AG09319 (cell line): Measurements from ENCODE around the gene AREL1.

Source experiments
- DNase-seq: peaks from one replicate; pipeline ENCODE4 v3.0.0-alpha.2; 2010; ENCODE audit warnings: low read depth; ENCODE audit errors: extremely low read depth
- TF ChIP-seq, protein P1 (sequence below): IDR thresholded peaks from 2 replicates; pipeline ENCODE4 v1.5.1; 2011; ENCODE audit warnings: low read depth, mild to moderate bottlenecking, inconsistent platforms, low read length, moderate library complexity

AREL1 gene

DNA sequence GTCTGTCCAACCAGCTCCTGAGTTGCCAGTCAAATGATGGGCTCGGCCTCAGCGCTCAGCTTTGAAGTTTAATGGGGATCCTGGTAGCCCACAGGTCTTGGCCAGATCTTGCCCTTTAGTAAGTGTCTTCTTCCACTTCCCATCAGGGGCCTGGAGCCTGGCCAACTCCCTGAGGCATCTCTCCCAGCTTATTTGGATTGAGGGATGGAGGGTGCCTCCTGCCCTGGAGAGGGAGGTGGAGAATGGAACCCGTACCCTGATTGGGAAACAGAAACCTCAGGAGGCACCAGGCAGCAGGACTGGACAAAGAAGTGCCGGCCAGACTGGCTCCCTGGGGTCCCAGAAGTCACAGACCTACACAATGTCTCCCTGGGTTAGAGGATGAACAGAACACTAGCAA, 60.3 kb downstream of the AREL1 start:
- DNase-seq, result no peak
- TF ChIP-seq, protein P1, sequence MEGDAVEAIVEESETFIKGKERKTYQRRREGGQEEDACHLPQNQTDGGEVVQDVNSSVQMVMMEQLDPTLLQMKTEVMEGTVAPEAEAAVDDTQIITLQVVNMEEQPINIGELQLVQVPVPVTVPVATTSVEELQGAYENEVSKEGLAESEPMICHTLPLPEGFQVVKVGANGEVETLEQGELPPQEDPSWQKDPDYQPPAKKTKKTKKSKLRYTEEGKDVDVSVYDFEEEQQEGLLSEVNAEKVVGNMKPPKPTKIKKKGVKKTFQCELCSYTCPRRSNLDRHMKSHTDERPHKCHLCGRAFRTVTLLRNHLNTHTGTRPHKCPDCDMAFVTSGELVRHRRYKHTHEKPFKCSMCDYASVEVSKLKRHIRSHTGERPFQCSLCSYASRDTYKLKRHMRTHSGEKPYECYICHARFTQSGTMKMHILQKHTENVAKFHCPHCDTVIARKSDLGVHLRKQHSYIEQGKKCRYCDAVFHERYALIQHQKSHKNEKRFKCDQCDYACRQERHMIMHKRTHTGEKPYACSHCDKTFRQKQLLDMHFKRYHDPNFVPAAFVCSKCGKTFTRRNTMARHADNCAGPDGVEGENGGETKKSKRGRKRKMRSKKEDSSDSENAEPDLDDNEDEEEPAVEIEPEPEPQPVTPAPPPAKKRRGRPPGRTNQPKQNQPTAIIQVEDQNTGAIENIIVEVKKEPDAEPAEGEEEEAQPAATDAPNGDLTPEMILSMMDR, result no peak

DNA sequence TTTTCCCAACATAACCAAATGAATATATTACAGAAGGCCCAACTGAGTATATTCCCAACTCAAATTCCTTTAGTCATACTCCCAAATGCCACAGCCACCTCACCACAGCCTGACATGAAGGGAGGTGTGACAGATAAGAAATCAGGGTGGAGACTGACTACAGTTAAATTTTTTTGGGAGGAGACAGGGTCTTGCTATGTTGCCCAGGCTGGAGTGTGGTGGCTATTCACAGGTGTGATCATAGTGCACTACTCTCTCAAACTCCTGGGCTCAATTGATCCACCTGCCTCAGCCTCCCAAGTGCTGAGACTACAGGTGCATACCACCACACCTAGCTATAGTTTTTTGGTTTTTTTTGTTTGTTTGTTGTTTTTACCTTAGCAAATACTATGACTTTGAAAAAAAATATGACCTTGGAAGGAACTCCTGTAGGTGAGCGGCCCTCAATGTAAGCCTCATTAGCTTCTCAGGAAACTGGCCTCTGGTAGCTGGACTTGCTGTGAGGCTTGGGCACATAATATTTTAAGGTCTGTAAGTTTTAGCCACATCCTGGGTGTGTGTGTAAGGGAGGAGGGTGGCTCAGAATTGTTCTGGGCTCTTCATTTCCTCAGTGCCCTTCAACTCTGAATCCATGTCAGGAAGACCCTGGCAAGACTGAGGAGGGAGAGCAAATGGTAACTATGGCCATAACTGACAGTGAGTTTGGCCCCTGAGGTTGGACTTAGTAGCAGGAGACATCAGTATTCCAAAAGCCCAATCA, 61.8 kb downstream of the AREL1 start:
- TF ChIP-seq, protein P1, result no peak
- no peak for DNase-seq

DNA sequence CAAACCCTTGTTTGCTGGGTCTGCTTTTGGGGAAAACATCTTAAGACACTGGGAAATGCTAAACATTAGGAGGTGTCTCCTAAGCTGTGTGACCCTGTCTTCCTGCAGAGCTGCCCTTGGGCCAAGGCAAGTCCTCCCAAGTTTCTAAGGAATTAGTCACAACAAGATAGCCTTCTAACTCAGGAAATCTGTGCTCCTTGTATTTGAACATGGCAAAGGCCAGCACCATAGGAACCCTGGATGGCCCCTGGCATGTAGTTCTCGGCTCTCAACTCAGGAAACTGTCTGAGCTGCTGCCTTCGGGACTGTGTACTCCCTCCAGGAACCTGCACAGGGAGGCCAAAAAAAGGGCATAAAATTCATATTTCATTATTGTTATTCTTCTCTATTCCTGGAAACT, 63.2 kb downstream of the AREL1 start:
- no peak for DNase-seq
- TF ChIP-seq, protein P1, result no peak

DNA sequence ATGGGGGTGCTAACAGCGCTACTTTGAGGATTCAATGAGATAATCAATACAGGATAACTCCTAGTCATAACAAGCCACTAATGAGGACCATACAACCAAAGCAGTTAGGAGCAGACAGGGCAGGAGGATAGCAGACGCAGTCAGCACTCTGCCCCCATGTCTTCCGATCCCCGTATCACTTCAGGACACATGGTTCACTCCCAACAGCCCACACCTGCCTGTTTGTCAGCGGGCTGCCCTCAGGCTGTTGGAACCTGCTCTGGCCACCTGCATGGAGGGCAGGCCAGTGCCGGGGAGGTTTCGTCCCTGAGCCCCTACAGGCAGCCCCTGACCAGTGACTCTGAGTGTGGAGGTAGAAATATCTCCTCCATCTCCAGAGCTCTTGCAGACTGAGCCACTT, 63.7 kb downstream of the AREL1 start:
- DNase-seq, result no peak

DNA sequence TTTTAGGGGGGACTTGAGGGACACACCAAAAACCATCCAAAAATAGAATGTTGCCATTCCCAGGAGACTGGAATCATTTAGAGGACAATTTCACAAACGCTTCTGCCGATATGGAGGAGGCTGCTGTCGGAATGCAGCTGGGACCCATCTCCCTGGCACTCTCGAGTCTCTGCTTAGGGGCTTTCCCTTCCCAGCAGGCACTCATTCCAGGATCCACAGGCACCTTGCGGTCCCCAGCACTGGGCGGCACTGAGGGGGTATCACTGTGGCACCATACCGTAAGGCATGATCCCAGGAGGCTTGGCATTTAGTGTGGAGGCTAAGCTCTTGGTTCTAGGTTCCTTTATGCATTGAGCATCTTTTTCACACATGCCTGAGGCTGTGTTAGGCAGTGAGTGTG, 64.3 kb downstream of the AREL1 start:
- TF ChIP-seq, protein P1, result no peak
- DNase-seq, result no peak

More for the DNA sequence above, 63.7 kb downstream of the AREL1 start:
- TF ChIP-seq, protein P1, result no peak

DNA sequence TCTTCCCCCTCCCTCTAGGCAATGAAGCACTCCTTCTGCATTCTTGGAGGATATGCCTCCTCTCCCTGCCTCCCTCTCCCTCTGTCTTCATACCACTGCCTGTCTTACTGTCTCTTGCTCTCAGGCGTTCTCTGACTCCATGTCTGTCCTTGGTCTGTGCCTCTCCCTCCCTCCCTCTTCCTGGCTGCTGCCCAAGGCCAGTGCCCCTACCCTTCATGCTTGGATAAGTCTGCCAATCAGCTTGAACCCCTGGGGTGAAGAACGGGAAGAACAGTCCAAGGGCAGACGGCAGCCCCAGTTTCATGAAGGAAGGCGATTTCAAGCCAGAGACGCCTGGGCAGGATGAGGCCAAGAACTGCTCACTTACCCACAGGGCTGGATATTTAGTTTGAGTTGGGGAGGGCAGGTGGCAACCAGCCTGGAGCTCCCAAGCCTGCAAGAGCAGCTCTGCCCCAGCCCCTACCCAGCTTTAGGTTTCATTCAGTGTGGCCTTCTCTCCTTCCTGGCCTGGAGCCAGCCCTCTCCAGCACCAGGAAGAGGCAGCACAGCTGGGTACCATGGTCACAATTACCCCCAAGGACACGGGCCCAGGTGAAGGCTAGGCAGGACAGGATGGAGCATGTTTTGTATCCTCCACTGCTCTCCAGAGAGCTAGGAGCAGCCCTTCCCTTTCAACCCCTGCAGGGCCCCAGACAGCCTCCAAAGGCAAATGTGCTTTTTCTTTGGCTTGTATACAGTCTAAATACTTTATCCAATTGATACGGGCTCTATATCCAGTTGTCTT, 65.0 kb downstream of the AREL1 start:
- TF ChIP-seq, protein P1, result no peak
- no peak for DNase-seq

DNA sequence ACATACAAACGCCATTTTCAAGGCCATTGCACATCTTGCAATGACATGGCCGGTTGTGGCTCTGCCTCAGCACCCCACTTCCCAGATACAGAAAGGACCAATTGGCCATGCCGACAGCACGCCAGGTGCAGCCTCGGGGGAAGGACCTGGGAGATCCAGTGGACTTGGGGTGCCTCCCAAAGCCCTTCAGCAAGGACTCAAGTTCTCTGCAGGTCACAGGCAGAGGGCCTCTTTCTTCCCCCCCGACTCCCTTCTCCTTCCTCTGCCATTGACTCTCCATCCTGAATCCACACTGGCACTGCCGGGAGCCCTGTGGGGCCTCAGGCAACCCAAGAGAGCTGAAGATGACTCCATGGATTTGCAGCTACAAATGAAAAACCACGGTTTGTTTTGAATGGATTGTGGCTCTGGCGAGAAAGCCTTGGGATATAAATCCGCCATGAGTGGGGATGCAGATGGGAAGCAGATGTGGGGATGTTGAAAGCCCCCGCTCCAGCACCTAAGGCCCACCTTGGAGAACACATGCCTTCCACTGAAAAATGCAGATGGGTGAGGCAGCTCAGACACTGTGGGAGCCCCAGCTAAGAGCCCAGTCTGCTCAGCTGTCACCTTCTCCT, 65.7 kb downstream of the AREL1 start:
- TF ChIP-seq, protein P1, result no peak
- no peak for DNase-seq
